IMR-90 (cell line): ENCODE data around the gene NRG4. TPM values are rescaled to one million over a fixed set of nuclear protein-coding genes. Genes with fewer than 3 reads are reported as not detected.
"Not testable (repeated sequence)": the region's sequence is repeated elsewhere in the genome, so short reads cannot be mapped to it uniquely, and the experiment has no call there.

Experiments used
- ATAC-seq: fragments of 200-7000 bp; cut with Tn5 transposase; 2 replicates; pipeline ENCODE4 v1.9.1; 2020; ENCODE audit warnings: low read depth, mild to moderate bottlenecking, moderate library complexity
- BruUV-seq: library from RNA; stranded (reverse); fragments of 400-500 nt; replicated peaks from 2 replicates; lab custom pipeline; 2021; lab: Mats Ljungman, UMichigan
- CTCF ChIA-PET: fragments of 300-600 bp; formaldehyde crosslinking; extraction: SDS; loops from one replicate; lab custom pipeline; 2021; ENCODE audit warnings: antibody characterized with exemption; lab: Yijun Ruan, JAX
- POLR2A ChIA-PET: fragments of 300-600 bp; sonication (Branson Sonifier 250); formaldehyde crosslinking; loops from one replicate; lab custom pipeline; 2022; ENCODE audit warnings: antibody characterized with exemption; ENCODE audit not compliant: unreplicated experiment; lab: Charles Lee
- DNase-seq: peaks from one replicate; pipeline ENCODE4 v3.0.0; 2013
- H2AFZ ChIP-seq: replicated peaks from 2 replicates; pipeline ENCODE3; 2013; ENCODE audit warnings: low read length, mild to moderate bottlenecking; ENCODE audit not compliant: poor library complexity
- H2AK5ac ChIP-seq: 2 replicates; pipeline ENCODE4 v1.6.1; 2013; ENCODE audit warnings: low read depth, low read length, inconsistent platforms
- H2AK9ac ChIP-seq: replicated peaks from 2 replicates; pipeline ENCODE3; 2013; ENCODE audit warnings: mild to moderate bottlenecking, low read depth, low read length, moderate library complexity; ENCODE audit not compliant: poor library complexity
- H2BK120ac ChIP-seq: 2 replicates; pipeline ENCODE4 v1.6.1; 2013; ENCODE audit warnings: low read depth, low read length, inconsistent platforms
- H2BK15ac ChIP-seq: 3 replicates; pipeline ENCODE4 v1.6.1; 2013; ENCODE audit warnings: low read depth, low read length, inconsistent platforms
- H2BK20ac ChIP-seq: 2 replicates; pipeline ENCODE4 v1.6.1; 2013; ENCODE audit warnings: low read depth, mild to moderate bottlenecking, inconsistent platforms, low read length, moderate library complexity
- H2BK5ac ChIP-seq: 2 replicates; pipeline ENCODE4 v1.6.1; 2013; ENCODE audit warnings: mild to moderate bottlenecking, low read depth, low read length, inconsistent platforms; ENCODE audit not compliant: poor library complexity, severe bottlenecking
- H3K14ac ChIP-seq: replicated peaks from 2 replicates; pipeline ENCODE4 v1.6.1; 2013; ENCODE audit warnings: low read depth, low read length, inconsistent platforms
- H3K18ac ChIP-seq: 2 replicates; pipeline ENCODE4 v1.6.1; 2013; ENCODE audit warnings: low read depth, low read length, control low read depth
- H3K23ac ChIP-seq: 2 replicates; pipeline ENCODE4 v1.6.1; 2013; ENCODE audit warnings: low read depth, low read length, inconsistent platforms
- H3K27ac ChIP-seq: 2 replicates; pipeline ENCODE4 v1.5.1; 2013; ENCODE audit warnings: mild to moderate bottlenecking, control low read depth, low read length; ENCODE audit not compliant: insufficient read depth
- H3K27me3 ChIP-seq: 2 replicates; pipeline ENCODE4 v1.6.1; 2013; ENCODE audit warnings: low read length; ENCODE audit not compliant: control insufficient read depth, insufficient read depth
- H3K36me3 ChIP-seq: 2 replicates; pipeline ENCODE4 v1.6.1; 2013; ENCODE audit warnings: low read length, mixed read lengths; ENCODE audit not compliant: control insufficient read depth, insufficient read depth
- H3K4ac ChIP-seq: 2 replicates; pipeline ENCODE4 v1.6.1; 2013; ENCODE audit warnings: low read depth, low read length, inconsistent platforms
- H3K4me1 ChIP-seq: 2 replicates; pipeline ENCODE4 v1.6.1; 2013; ENCODE audit warnings: low read length, mixed read lengths; ENCODE audit not compliant: control insufficient read depth, insufficient read depth
- H3K4me2 ChIP-seq: 2 replicates; pipeline ENCODE4 v1.6.1; 2013; ENCODE audit warnings: low read depth, mild to moderate bottlenecking, control low read depth, low read length, moderate library complexity
- H3K4me3 ChIP-seq: 2 replicates; pipeline ENCODE4 v1.5.1; 2013; ENCODE audit warnings: low read depth, mild to moderate bottlenecking, control low read depth, low read length, moderate library complexity; ENCODE audit not compliant: insufficient read depth
- H3K56ac ChIP-seq: 2 replicates; pipeline ENCODE4 v1.6.1; 2013; ENCODE audit warnings: low read length, inconsistent platforms; ENCODE audit not compliant: insufficient read depth; ENCODE audit errors: extremely low read depth
- H3K79me1 ChIP-seq, 2 experiments: 2 replicates each; pipeline ENCODE4 v1.6.1; 2013; ENCODE audit warnings: low read length in 2 of 2, inconsistent platforms in 1 of 2, low read depth in 1 of 2
- H3K9ac ChIP-seq: 2 replicates; pipeline ENCODE4 v1.6.1; 2013; ENCODE audit warnings: low read depth, low read length, control low read depth
- H3K9me1 ChIP-seq: 2 replicates; pipeline ENCODE4 v1.6.1; 2013; ENCODE audit warnings: low read length, inconsistent platforms; ENCODE audit not compliant: insufficient read depth
- H3K9me3 ChIP-seq: 2 replicates; pipeline ENCODE4 v1.6.1; 2013; ENCODE audit warnings: low read length; ENCODE audit not compliant: control insufficient read depth, insufficient read depth
- H4K20me1 ChIP-seq: 2 replicates; pipeline ENCODE4 v1.6.1; 2013; ENCODE audit warnings: low read length, inconsistent platforms; ENCODE audit not compliant: insufficient read depth
- H4K5ac ChIP-seq: 2 replicates; pipeline ENCODE4 v1.6.1; 2013; ENCODE audit warnings: mild to moderate bottlenecking, low read depth, low read length, control low read depth
- H4K8ac ChIP-seq, 2 experiments: 2 replicates each; pipeline ENCODE4 v1.6.1; 2013; ENCODE audit warnings: low read depth in 2 of 2, low read length in 2 of 2, control low read depth in 1 of 2, inconsistent platforms in 1 of 2
- H4K91ac ChIP-seq: 2 replicates; pipeline ENCODE4 v1.6.1; 2013; ENCODE audit warnings: low read depth, low read length, inconsistent platforms; ENCODE audit not compliant: insufficient read depth
- whole genome bisulfite sequencing, 2 experiments: methylation state at CpG; one replicate each; pipeline versions ENCODE4 v1.1.5 to v1.1.7; 2013; ENCODE audit warnings: missing lambda C conversion rate in 2 of 2; ENCODE audit not compliant: insufficient read length in 1 of 2; ENCODE audit errors: extremely low coverage in 2 of 2; 5-methylcytosine and 5-hydroxymethylcytosine counted together
- dilution Hi-C: fragments of 300-500 bp; cut with HindIII; formaldehyde crosslinking; loops from one replicate; pipeline ENCODE4 v1.14.3; 2018; ENCODE audit warnings: low sequenced_read_pairs; ENCODE audit not compliant: unreplicated experiment
- in situ Hi-C: fragments of 300-500 bp; cut with MboI; formaldehyde crosslinking; loops from 3 replicates; pipeline ENCODE4 v1.14.3; 2019; ENCODE audit warnings: low sequenced_read_pairs, inconsistent platforms, mixed read lengths
- intact Hi-C: fragments of 100-400 bp; cut with micrococcal nuclease; formaldehyde crosslinking; loops from 2 replicates; pipeline ENCODE4 v1.10.0; 2022
- polyA plus RNA-seq, 3 experiments: library from polyadenylated mRNA; depleted of rRNA; stranded (reverse); fragments of >200 nt; gene quantifications; 2 replicates each; pipeline ENCODE4 v1.2.3, GENCODE V29; 2012; ENCODE audit warnings: low replicate concordance in 1 of 3
- total RNA-seq: library from RNA; depleted of rRNA; stranded (reverse); fragments of >200 nt; gene quantifications from 2 replicates; pipeline ENCODE4 v1.2.3, GENCODE V29; 2012

Gene NRG4
- total and polyA plus RNA-seq, 2 of the 4 experiments (the other 2 are of a cell fraction), result not detected

DNA sequence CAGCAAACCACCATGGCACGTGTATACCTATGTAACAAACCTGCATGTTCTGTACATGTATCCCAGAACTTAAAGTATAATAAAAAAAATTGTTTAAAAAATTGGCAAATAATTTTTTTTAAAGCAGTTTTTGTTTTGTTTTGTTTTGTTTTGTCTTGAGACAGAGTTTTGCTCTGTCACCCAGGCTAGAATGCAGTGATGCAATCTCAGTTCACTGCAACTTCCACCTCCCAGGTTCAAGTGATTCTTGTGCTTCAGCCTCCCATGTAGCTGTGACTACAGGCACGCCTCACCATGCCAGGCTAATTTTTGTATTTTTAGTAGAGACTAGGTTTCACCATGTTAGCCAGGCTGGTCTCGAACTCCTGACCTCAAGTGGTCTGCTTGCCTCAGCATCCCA is 27.5 kb downstream of the NRG4 start:
- CTCF ChIA-PET, in situ Hi-C loops, H2AK5ac ChIP-seq, H3K18ac ChIP-seq, H3K14ac ChIP-seq, H2AK9ac ChIP-seq, H3K36me3 ChIP-seq, H3K27ac ChIP-seq, intact Hi-C loops, H2BK120ac ChIP-seq, H3K9me1 ChIP-seq, H3K4me3 ChIP-seq, H3K4me1 ChIP-seq, H4K5ac ChIP-seq, H2BK20ac ChIP-seq, POLR2A ChIA-PET, H2AFZ ChIP-seq, H3K23ac ChIP-seq, DNase-seq, H4K91ac ChIP-seq, H4K8ac ChIP-seq, H3K79me1 ChIP-seq, H2BK15ac ChIP-seq, ATAC-seq, H4K20me1 ChIP-seq, H3K56ac ChIP-seq, H2BK5ac ChIP-seq, H3K4me2 ChIP-seq, H3K4ac ChIP-seq, dilution Hi-C loops, H3K9me3 ChIP-seq, H3K9ac ChIP-seq, BruUV-seq: not testable (repeated sequence)
- no CpG with 5 or more reads among the region's 3 CpGs for WGBS, 2 experiments
- H3K27me3 ChIP-seq, result peaks cover 11% of the 10 kb centered on the region
